Putamen (tissue), 1 donor: ENCODE results near the gene BCL11A.

Experiments
- DNase-seq: peaks from one replicate; pipeline ENCODE4 v3.0.0-alpha.2; 2016; ENCODE audit warnings: low spot score

BCL11A gene

GRCh38 chr2:60558536-60558935 is 5.1 kb upstream of the BCL11A start:
- DNase-seq, result no peak

- no peak for DNase-seq
Observed at GRCh38 chr2:60557486-60557864, 4.0 kb upstream of the BCL11A start.

- no peak for DNase-seq
Observed at GRCh38 chr2:60556576-60557485, 3.4 kb upstream of the BCL11A start.

- DNase-seq, result no peak
Observed at GRCh38 chr2:60556175-60556574, 2.7 kb upstream of the BCL11A start.

GRCh38 chr2:60555783-60556139 is 2.3 kb upstream of the BCL11A start:
- DNase-seq, result no peak

- no peak for DNase-seq
Observed at GRCh38 chr2:60555066-60555782, 1.8 kb upstream of the BCL11A start.

GRCh38 chr2:60554646-60555065 is 1.2 kb upstream of the BCL11A start:
- no peak for DNase-seq

GRCh38 chr2:60554074-60554645 is 706 bp upstream of the BCL11A start:
- DNase-seq, result no peak

GRCh38 chr2:60552851-60553494 is 481 bp downstream of the BCL11A start:
- no peak for DNase-seq

GRCh38 chr2:60552078-60552850 is 1.2 kb downstream of the BCL11A start:
- DNase-seq, result no peak

GRCh38 chr2:60551240-60552077 is 2.0 kb downstream of the BCL11A start:
- DNase-seq, result no peak

GRCh38 chr2:60550984-60551239 is 2.5 kb downstream of the BCL11A start:
- DNase-seq, result no peak

- DNase-seq, result peak; percentile 83
Observed at GRCh38 chr2:60550178-60550983, 3.1 kb downstream of the BCL11A start.

- no peak for DNase-seq
Observed at GRCh38 chr2:60549928-60550177, 3.6 kb downstream of the BCL11A start.

GRCh38 chr2:60549238-60549927 is 4.1 kb downstream of the BCL11A start:
- DNase-seq, result no peak

- DNase-seq, result no peak
Observed at GRCh38 chr2:60548845-60549237, 4.6 kb downstream of the BCL11A start.

- no peak for DNase-seq
Observed at GRCh38 chr2:60548311-60548710, 5.1 kb downstream of the BCL11A start.

GRCh38 chr2:60547841-60548240 is 5.6 kb downstream of the BCL11A start:
- DNase-seq, result no peak

- no peak for DNase-seq
Observed at GRCh38 chr2:60546756-60547420, 6.6 kb downstream of the BCL11A start.
